NOMO-1 treated with dmso at 0.1 percent for 144 hours (cell line): ENCODE measurements around the gene LDLR.
A peak's percentile ranks its signal among the peaks of the same experiment; 100 is the strongest.

Source experiments
- DNase-seq: peaks from one replicate; lab custom pipeline; 2025; ENCODE audit not compliant: unreplicated experiment; lab: John Stamatoyannopoulos, UW

The LDLR gene

GRCh38 chr19:11089254-11090013 is at the start of gene LDLR:
LDLR (plus strand) TSS chr19:11089463; CDS start chr19:11089549, 86 bp downstream.
- DNase-seq: peak; percentile 93

DNA sequence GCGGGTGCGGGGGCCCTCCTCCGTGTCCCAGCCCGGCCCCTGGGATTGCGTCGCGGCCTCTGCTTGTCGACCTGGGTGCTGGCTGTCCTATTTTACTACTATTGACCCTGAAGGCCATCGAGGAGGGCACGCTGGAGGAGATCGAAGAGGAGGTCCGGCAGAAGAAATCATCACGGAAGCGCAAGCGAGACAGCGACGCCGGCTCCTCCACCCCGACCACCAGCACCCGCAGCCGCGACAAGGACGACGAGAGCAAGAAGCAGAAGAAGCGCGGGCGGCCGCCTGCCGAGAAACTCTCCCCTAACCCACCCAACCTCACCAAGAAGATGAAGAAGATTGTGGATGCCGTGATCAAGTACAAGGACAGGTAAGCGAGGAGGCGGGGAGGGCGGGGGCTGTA is 48.1 kb upstream of the LDLR start:
- no peak for DNase-seq

- no peak for DNase-seq
Observed at GRCh38 chr19:11041966-11042627, 47.2 kb upstream of the LDLR start.

GRCh38 chr19:11044431-11044830 is 44.8 kb upstream of the LDLR start:
- DNase-seq: no peak

DNA sequence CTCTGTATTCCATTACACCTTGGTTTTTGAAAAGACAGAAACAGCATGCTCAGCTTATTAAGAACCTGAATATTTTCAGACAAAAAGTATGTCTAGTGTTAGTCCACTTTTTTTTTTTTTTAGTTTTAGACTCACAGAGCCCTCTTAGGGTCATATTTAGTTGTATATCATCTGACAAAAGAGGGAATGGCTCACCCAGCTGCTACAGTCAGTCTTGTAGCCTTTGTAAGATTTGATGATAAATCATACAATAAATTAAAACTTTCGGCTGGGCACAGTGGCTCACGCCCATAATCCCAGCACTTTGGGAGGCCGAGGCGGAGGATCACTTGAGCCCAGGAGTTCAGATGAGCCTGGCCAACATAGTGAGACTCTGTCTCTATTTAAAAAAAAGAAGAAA is 43.7 kb upstream of the LDLR start:
- DNase-seq: no peak

DNA sequence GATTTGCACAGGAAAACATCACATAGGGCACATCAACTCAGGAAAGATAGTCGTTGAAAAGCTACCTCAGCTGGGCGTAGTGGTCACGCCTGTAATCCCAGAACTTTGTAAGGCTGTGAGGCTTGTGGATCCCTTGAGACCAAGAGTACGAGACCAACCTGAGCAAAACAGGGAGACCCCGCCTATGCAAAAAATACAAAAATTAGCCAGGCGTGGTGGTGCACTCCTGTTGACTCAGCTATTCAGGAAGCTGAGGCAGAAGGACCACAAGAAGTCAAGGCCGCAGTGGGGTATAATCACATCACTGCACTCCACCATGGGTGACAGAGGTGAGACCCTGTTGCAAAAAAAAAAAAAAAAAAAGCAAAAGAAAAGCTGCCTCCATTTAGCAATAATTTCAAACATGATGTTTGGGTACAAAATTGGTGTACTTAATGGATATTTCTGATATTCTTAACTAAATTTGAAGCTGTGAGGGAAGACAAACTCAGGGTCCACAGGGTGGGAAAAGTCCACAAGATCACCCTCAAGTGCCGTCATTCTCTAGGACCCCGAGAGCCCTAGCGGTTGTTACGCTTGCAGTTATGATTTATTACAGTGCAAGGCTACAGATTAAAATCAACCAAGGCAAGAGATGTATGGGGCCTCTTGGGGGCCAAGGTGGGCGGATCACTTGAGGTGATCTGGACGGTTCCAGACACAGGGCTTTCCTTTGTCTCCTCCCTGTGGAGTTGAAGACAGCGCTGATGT is 42.5 kb upstream of the LDLR start:
- DNase-seq: no peak

GRCh38 chr19:11047866-11048265 is 41.4 kb upstream of the LDLR start:
- no peak for DNase-seq

DNA sequence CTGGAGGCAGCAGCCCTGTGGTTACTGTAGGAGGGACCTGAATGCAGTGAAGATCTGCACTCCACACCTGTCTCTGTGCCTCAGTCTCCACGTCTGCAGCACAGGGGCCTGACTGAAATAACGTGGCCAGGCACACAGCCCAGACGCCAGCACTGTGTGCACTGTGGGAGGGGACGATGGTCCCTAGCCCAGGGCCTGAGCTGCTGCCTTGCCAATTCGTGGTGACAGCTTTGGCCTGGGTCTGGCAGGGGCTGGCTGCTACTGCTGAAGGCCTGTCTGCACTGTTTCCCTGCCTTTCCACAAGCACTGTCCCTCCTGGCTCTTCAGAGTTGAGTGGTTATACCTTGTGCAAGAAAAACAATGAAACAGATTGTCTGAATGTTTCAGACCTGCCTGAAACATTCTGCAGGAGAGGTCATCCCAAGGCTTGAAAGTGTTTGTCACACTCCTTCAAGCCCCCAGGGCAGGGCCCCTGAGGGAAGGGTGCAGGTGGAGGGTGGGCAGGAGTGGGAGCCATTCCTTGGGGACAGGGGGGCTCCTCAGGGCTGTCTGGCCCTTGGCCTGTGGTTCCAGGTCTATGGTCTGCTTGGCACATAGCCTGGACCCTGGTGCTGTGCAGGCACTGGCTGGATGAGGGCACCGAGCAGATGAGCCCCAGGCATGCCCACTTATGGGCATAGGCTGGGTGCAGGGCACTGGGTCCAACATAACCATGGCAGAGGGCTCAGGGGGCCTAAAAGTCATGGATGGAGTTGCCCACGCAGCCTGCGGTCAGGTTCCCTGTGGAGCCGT is 38.7 kb upstream of the LDLR start:
- no peak for DNase-seq

DNA sequence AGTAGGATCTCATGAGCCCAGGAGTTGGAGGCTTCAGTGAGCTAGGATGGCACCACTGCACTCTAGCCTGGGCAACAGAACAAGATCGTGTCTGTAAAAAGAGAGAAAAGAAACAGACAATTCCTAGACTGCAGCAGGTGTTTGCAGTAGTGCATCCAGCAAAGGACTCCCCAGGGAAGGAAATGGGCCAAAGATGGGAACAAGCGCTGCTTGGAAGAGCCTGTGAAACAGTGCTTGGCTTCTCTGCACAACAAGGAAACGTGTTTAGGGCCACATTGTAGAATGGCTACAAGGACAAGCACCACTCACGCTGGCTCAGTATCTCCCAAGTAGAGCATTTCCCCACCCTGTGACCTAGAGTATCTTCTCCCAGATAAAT is 35.5 kb upstream of the LDLR start:
- no peak for DNase-seq

DNA sequence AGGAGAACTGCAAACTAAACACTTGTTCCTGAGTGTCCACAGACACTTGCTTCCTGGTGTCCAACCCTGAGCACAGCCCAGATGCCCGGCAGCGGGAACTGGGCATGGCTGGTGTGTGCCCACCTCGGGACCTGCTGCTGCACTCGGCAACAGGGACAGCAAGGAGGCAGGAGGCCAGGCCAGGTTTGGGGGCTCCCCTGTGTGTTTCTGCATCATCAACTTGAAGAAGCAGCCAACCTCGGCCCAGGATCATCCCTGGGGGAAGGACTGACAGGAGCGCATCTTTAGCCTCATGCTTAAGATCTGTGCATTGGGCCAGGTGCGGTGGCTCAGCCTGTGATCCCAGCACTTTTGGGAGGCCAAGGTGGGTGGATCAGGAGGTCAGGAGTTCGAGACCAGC is 35.1 kb upstream of the LDLR start:
- DNase-seq: no peak

GRCh38 chr19:11054628-11055027 is 34.6 kb upstream of the LDLR start:
- DNase-seq: no peak

- no peak for DNase-seq
Observed at GRCh38 chr19:11058246-11059030, 30.8 kb upstream of the LDLR start.

DNA sequence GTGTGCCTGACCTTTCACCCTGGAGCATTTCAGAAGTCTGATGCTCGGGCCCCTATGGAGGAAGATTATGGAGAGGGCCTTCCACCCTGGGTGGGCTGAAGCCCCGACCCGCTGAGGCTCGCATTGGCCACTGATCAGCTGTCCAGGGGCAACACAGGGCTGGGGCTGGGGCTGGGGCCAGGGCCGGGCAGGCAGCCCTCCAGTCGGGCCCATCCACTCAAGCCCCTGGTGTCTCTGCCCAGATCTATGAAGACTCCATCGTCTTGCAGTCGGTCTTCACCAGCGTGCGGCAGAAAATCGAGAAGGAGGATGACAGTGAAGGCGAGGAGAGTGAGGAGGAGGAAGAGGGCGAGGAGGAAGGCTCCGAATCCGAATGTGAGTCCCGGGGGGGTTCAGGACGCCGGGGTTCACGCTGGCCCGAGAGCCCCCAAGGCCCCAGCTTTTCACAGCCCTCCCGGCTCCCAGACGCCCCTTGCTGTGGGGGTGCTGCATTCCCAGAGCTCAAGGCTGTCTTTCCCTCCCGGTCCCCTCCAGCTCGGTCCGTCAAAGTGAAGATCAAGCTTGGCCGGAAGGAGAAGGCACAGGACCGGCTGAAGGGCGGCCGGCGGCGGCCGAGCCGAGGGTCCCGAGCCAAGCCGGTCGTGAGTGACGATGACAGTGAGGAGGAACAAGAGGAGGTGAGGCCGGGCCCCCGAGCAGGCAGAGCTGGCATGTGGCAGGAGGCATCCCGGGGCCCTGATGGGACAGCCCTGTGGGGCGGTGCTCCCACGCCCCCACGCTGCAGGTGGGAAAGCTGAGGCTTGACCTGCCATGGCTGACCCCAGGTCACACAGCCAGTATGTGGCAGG is 29.5 kb upstream of the LDLR start:
- no peak for DNase-seq

GRCh38 chr19:11061952-11062351 is 27.3 kb upstream of the LDLR start:
- no peak for DNase-seq

DNA sequence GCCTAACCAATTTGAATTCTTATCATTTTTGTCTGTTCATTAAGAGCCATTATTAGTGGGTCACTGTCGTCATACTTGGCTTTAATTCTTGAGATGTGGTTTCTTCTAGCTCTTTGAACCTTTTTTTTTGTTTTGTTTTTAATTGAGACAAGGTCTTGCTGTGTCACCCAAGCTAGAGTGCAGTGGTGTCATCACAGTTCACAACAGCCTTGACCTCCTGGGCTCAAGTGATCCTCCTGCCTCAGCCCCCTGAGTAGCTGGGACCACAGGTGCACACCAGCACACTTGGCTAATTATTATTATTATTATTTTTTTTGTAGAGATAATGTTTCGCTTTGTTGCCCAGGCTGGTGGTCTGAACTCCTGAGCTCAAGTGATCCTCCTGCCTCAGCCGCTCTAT is 25.8 kb upstream of the LDLR start:
- no peak for DNase-seq

- no peak for DNase-seq
Observed at GRCh38 chr19:11064831-11065303, 24.4 kb upstream of the LDLR start.

DNA sequence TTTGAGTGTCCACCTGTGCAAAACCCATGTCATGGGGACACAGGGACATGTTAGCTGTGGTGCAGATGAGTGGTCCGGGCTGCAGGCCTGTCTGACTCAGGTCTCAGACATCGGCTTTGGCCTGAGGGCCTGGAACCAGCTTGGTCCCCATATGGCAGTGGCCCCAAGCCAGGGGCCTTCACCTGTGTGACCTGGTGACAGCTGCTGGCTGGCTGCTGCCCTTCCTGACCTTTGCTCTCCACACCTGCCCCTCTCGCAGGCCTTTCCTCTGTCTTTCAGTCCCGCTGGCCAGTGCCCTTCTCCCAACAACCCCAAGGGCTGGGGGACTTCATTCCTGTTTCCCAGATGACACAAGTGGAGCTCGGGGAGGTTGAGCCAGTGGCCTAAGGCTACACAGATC is 22.9 kb upstream of the LDLR start:
- DNase-seq: no peak

DNA sequence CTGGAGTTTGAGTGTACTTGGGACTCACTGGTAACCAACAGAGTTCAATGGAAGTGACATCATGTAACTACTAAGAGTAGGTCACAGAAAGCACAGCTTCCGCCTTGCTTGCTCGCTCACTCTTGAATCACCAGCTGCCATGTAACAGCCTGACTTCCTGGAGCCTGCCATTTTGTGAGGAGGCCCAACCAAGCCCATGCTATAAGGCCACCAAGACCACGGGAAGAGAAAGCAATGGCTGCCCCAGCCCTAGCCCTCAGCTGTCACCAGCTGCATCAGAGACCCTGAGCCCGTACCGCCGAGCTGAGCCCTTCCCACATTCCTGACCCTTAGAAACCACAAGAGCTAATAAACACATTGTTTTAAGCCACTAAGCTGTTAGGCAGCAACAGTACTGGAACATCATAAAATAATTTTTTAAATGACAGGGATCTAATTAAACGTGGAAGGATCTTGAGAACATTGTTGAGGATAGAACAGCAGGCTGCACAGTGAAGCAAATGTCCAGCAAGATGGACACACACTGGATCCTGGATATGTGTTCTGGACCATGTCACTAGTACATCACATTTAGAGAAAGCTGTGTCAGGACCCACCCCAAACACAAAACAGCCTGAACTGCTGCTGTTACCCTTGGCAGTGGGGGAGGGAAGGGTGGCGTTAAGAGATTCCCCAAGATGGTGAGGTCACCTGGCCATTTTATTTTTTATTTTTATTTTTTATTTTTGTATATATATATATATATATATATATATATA is 21.7 kb upstream of the LDLR start:
- no peak for DNase-seq

DNA sequence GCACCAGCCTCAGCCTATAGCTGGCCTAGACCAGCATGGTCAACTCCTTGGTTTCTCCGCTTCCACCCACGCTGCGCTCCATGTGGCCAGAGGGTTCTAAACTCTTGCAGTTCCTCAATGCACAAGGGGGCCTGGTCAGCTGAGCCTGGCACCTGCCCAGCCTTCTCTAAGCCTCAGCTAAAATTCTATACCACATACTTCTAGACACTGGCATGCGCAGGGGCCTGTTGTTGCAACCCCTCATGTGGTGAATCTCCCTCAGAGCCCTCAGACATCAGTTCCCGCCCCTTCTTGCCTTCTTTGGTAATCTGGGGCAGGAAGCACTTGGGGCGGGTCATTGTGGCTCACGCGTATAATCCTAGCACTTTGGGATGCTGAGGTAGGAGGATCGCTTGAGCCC is 19.7 kb upstream of the LDLR start:
- no peak for DNase-seq
